Measurements from ENCODE around the gene RAMACL. TPM values are rescaled to one million over a fixed set of nuclear protein-coding genes. Genes with fewer than 3 reads are reported as not detected.

RAMACL gene
- total RNA-seq, 1 experiment from 2014 or later, result 0.28 TPM

DNA sequence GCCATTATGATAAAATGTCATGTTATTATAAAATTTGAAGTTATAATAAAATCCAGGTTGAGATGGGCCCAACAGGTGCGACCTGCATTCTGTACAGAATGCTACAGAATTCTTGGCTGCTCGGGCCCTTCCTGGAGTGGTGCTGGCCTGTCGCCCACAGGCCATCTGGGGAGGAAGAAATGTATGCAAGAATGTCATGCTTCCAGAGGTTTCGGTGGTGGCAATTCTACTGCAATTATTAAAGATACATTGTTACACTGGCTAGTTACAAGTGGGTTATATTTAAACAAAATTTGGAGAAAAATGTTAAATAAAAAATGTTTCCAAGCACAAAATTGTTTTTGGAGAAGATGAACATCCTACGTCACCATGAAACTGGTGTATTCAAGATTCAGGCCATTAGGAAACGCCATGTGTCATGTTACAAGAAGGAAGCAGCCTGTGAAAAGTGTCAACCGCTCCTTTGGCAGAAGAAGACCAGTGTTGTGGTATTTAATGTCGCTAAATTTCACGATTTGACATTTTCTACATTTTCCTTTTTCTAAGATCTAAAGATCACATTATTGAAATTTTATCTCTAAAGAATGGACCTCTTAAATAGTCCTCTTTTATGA is 7.1 kb downstream of the RAMACL start:
- H3K4me1 Mint-ChIP-seq, result peaks cover 7 to 10% of the 10 kb centered on the region in 2 experiments; a peak in 3 of 4 replicates
- Histone ChIP-seq H2BK20ac (ENCODE audit: low read depth, low read length, poor library complexity, severe bottlenecking) (no peak overlapping the region), H3K79me1 (ENCODE audit: insufficient read depth, low read depth, low read length, poor library complexity, severe bottlenecking) (no peaks in the 10 kb centered on the region), H3K4me1 (ENCODE audit: insufficient read depth, low read length) (peaks cover 3% of the 10 kb centered on the region; the same call in 1 of the 2 replicates), H3K4me2 (ENCODE audit: insufficient read depth, insufficient read length, low read length) (no peak overlapping the region), H3T11ph (ENCODE audit: low read length) (no peak overlapping the region), H3K79me2 (ENCODE audit: insufficient read depth, low read length) (no peaks in the 10 kb centered on the region), H4K5ac (ENCODE audit: insufficient read length, low read depth, low read length) (no peak overlapping the region), H3K23me2 (ENCODE audit: insufficient read length, low read depth, low read length, poor library complexity, severe bottlenecking) (no peaks in the 10 kb centered on the region), H4K91ac (ENCODE audit: insufficient read length, low read depth, low read length) (no peak overlapping the region), H3K23ac (ENCODE audit: insufficient read length, low read depth, low read length) (no peak overlapping the region), H3K27me3 (ENCODE audit: insufficient read depth, low read length) (no peaks in the 10 kb centered on the region), H3K4ac (ENCODE audit: low read depth, low read length) (no peak overlapping the region), H3K14ac (ENCODE audit: insufficient read depth, low read length) (no peak overlapping the region), H3K9ac (ENCODE audit: extremely low read depth, insufficient read length, low read length) (no peak overlapping the region), H2BK5ac (ENCODE audit: insufficient read length, low read length) (no peak overlapping the region), H2BK15ac (ENCODE audit: low read depth, low read length) (no peak overlapping the region), H2AFZ (ENCODE audit: low read length) (no peak overlapping the region), H2BK12ac (ENCODE audit: insufficient read length, low read depth, low read length) (no peak overlapping the region), H4K8ac (replicated peaks; ENCODE audit: insufficient read length, low read depth, low read length) (no peak overlapping the region), H3K9me3 (ENCODE audit: control insufficient read depth, low read depth, low read length) (no peaks in the 10 kb centered on the region), H2AK5ac (ENCODE audit: insufficient read length, low read length) (no peak overlapping the region), H3K27ac (ENCODE audit: insufficient read length, low read depth, low read length) (no peak overlapping the region), H3K18ac (ENCODE audit: insufficient read length, low read depth, low read length) (no peak overlapping the region), H4K20me1 (ENCODE audit: control insufficient read depth, insufficient read depth, insufficient read length) (no peaks in the 10 kb centered on the region), H3K56ac (ENCODE audit: insufficient read length, low read depth, low read length) (no peak overlapping the region), H2BK120ac (ENCODE audit: low read depth, low read length, poor library complexity, severe bottlenecking) (no peak overlapping the region)
- peaks cover 20 to 32% of the 10 kb centered on the region in 2 experiments for H3K9me3 Mint-ChIP-seq
- peak; percentile 9 for DNase-seq
- WGBS (ENCODE audit: extremely low coverage, insufficient read length, low lambda C conversion rate), result no CpG with 5 or more reads among the region's 9 CpGs
- TF ChIP-seq, protein P1, sequence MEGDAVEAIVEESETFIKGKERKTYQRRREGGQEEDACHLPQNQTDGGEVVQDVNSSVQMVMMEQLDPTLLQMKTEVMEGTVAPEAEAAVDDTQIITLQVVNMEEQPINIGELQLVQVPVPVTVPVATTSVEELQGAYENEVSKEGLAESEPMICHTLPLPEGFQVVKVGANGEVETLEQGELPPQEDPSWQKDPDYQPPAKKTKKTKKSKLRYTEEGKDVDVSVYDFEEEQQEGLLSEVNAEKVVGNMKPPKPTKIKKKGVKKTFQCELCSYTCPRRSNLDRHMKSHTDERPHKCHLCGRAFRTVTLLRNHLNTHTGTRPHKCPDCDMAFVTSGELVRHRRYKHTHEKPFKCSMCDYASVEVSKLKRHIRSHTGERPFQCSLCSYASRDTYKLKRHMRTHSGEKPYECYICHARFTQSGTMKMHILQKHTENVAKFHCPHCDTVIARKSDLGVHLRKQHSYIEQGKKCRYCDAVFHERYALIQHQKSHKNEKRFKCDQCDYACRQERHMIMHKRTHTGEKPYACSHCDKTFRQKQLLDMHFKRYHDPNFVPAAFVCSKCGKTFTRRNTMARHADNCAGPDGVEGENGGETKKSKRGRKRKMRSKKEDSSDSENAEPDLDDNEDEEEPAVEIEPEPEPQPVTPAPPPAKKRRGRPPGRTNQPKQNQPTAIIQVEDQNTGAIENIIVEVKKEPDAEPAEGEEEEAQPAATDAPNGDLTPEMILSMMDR (conservative IDR thresholded peaks at IDR 0.05), result no peak
- H3K27ac Mint-ChIP-seq, result no peak overlapping the region
- H3K27me3 Mint-ChIP-seq (ENCODE audit: low read depth), result no peaks in the 10 kb centered on the region
- H3K36me3 Mint-ChIP-seq (ENCODE audit: insufficient read depth in 1 of 3, low read depth in 3 of 3), result peaks cover 21 to 31% (median 28%) of the 10 kb centered on the region in 3 experiments
- no peak overlapping the region for H3K4me3 Mint-ChIP-seq

All from H9 (cell line).